Thoracic aorta (tissue), 2 donors: ENCODE results near the gene SAMD4A. TPM values are rescaled to one million over a fixed set of nuclear protein-coding genes. Genes with fewer than 3 reads are reported as not detected.

ENCODE experiments used
- ATAC-seq: fragments of 150-250 bp; one replicate; pipeline ENCODE4 v1.8.0; 2017; ENCODE audit warnings: low read depth; ENCODE audit not compliant: insufficient number of reproducible peaks, low FRiP score
- DNase-seq: peaks from one replicate; pipeline ENCODE4 v3.0.0-alpha.2; 2020; ENCODE audit warnings: low spot score
- H3K27ac ChIP-seq, 2 donors: fragments of 200-600 bp; sonication (generic); 1 replicate in 1 of 2; 2 replicates in 1 of 2; pipeline ENCODE4 v1.5.1; 2016; ENCODE audit warnings: mild to moderate bottlenecking in 2 of 2, moderate library complexity in 2 of 2
- H3K27me3 ChIP-seq: fragments of 200-600 bp; sonication (generic); replicated peaks from 2 replicates; pipeline ENCODE4 v1.6.0; 2016; ENCODE audit warnings: mild to moderate bottlenecking; ENCODE audit not compliant: insufficient read depth
- H3K36me3 ChIP-seq: fragments of 200-600 bp; sonication (generic); one replicate; pipeline ENCODE4 v1.5.1; 2016
- H3K4me1 ChIP-seq, 2 donors: fragments of 200-600 bp; sonication (generic); 1 replicate in 1 of 2; 2 replicates in 1 of 2; pipeline versions ENCODE4 v1.5.1 to v1.6.0; 2016; ENCODE audit warnings: low read depth in 2 of 2, mild to moderate bottlenecking in 1 of 2; ENCODE audit not compliant: control insufficient read depth in 1 of 2
- H3K4me3 ChIP-seq: fragments of 200-600 bp; sonication (generic); 2 replicates; pipeline ENCODE4 v1.5.1; 2016; ENCODE audit warnings: mild to moderate bottlenecking
- H3K9me3 ChIP-seq: fragments of 200-600 bp; sonication (generic); 2 replicates; pipeline ENCODE4 v1.5.1; 2016
- CTCF ChIP-seq: fragments of 200-600 bp; sonication (generic); IDR thresholded peaks from one replicate; pipeline ENCODE4 v1.5.1; 2019; ENCODE audit warnings: antibody characterized with exemption
- total RNA-seq, 2 donors: library from RNA; depleted of rRNA; stranded (reverse); fragments of >200 nt; gene quantifications; one replicate each; pipeline versions ENCODE4 v1.1.0 to v1.2.3, GENCODE V29; 2016

Gene SAMD4A
- total RNA-seq, 2 donors from 2014 or later: 142 to 172 TPM

DNA sequence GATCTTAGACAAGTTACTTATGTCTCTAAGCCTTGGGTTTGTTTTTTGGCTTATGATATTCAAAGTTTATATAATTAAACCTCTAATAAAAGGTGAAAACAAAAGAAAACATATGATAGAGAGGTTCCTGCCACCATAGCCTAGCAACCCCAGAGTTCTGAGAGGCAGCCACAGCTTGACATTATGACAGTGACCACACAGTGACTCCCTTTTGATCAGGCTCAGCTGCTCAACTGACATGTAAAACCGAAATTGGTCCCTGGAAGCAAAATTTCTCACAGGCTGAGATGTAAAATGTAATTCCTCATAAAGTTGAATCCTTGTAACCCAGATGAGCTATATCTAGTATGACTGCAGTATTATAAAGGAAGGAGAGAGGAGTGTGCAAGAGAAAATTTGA is 227.2 kb downstream of the SAMD4A start:
- H3K4me1 ChIP-seq: no peaks in the 10 kb centered on the region
- TF ChIP-seq CTCF: no peak
- H3K27me3 ChIP-seq: no peaks in the 10 kb centered on the region
- no peak overlapping the region for H3K4me3 ChIP-seq
- DNase-seq: no peak
- no peak for ATAC-seq
- H3K36me3 ChIP-seq: peaks cover 5% of the 10 kb centered on the region
- H3K27ac ChIP-seq: no peak overlapping the region
- no peaks in the 10 kb centered on the region for H3K9me3 ChIP-seq

DNA sequence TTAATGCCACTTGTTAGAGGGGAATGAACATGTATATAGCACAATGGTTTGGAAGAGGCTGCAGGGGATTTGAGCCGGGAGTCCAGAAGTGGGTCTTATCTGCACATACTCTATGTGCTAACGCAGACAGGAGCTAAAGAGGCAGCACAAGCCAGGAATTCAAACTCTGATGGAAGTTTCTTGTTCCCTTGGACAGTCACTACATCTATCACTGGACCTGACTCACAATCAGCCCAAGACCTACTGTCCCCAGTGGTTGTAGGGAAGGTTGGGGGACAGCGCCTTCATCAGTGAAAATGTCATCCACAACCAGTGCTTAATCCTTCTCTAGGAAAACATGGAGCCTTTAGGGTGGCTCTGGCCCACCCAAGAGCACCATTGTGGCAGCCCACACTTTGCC is 227.9 kb downstream of the SAMD4A start:
- Histone ChIP-seq H3K4me1 (no peaks in the 10 kb centered on the region), H3K9me3 (no peaks in the 10 kb centered on the region), H3K4me3 (no peak overlapping the region), H3K27ac (no peak overlapping the region), H3K27me3 (no peaks in the 10 kb centered on the region), H3K36me3 (peaks cover 3% of the 10 kb centered on the region)
- ATAC-seq (no peak), DNase-seq (no peak)
- TF ChIP-seq CTCF: no peak

- Histone ChIP-seq H3K4me3 (no peak overlapping the region), H3K9me3 (no peaks in the 10 kb centered on the region), H3K27me3 (no peaks in the 10 kb centered on the region), H3K36me3 (no peaks in the 10 kb centered on the region), H3K4me1 (no peaks in the 10 kb centered on the region), H3K27ac (no peak overlapping the region)
- ATAC-seq (no peak), DNase-seq (no peak)
- TF ChIP-seq CTCF: no peak
Observed at GRCh38 chr14:54796961-54797360, 230.0 kb downstream of the SAMD4A start.

GRCh38 chr14:54797556-54797955 is 230.6 kb downstream of the SAMD4A start:
- Histone ChIP-seq H3K9me3 (no peaks in the 10 kb centered on the region), H3K4me3 (no peak overlapping the region), H3K4me1 (no peaks in the 10 kb centered on the region), H3K27ac (no peak overlapping the region), H3K36me3 (no peaks in the 10 kb centered on the region), H3K27me3 (no peaks in the 10 kb centered on the region)
- ATAC-seq (no peak), DNase-seq (no peak)
- TF ChIP-seq CTCF: no peak

DNA sequence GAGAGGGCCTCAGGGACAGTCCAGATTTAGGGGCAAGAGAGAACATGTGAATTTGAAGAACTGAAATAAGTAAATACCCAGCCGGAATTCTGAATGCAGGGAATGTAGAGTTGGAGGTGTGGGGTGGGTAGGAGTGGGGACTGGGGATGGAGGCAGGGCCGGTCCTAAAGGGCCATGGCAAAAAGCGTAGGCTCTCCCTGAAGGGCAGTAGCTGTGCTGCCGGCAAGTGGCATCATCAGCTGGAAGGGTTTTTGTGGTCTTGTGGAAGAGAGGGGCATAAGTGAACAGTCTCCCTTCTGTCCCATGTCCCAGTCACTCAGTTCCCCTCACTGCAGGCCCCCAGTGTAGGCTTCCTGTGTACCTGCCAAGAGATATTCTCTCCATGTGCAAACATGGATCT is 231.1 kb downstream of the SAMD4A start:
- TF ChIP-seq CTCF: no peak
- Histone ChIP-seq H3K4me1 (no peaks in the 10 kb centered on the region), H3K27me3 (no peaks in the 10 kb centered on the region), H3K36me3 (no peaks in the 10 kb centered on the region), H3K9me3 (no peaks in the 10 kb centered on the region), H3K27ac (no peak overlapping the region), H3K4me3 (no peak overlapping the region)
- no peak for DNase-seq
- ATAC-seq: no peak
